GM12875 (cell line): ENCODE data around the gene PCDHA1.
A peak's percentile ranks its signal among the peaks of the same experiment; 100 is the strongest.

ENCODE experiments used
- H3K4me3 ChIP-seq: one replicate; pipeline ENCODE4 v1.5.1; 2011; ENCODE audit warnings: low read depth, low read length, control low read depth
- CTCF ChIP-seq: IDR thresholded peaks from 2 replicates; pipeline ENCODE4 v1.5.1; 2011; ENCODE audit warnings: low read depth, mild to moderate bottlenecking, control low read depth, inconsistent platforms, low read length, moderate library complexity, borderline replicate concordance; ENCODE audit not compliant: insufficient read depth

Gene PCDHA1

GRCh38 chr5:140883373-140883772, 97.4 kb downstream of the PCDHA1 start:
- no peak for TF ChIP-seq CTCF
- no peak overlapping the region for H3K4me3 ChIP-seq

DNA sequence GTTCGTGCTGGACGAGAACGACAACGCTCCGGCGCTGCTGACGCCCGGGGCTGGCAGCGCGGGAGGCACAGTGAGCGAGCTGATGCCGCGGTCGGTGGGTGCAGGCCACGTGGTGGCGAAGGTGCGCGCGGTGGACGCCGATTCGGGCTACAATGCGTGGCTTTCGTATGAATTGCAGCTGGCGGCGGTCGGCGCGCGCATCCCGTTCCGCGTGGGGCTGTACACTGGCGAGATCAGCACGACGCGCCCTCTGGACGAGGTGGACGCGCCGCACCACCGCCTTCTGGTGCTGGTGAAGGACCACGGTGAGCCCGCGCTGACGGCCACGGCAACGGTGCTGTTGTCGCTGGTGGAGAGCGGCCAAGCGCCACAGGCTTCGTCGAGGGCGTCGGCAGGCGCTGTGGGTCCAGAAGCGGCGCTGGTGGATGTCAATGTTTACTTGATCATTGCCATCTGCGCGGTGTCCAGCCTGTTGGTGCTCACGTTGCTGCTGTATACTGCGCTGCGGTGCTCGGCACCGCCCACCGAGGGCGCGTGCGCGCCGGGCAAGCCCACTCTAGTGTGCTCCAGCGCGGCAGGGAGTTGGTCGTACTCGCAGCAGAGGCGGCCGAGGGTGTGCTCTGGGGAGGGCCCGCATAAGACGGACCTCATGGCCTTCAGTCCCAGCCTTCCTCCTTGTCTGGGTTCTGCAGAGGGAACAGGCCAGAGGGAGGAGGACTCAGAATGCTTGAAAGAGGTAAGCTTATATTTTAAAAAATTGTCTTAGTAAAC, 98.2 kb downstream of the PCDHA1 start:
- TF ChIP-seq CTCF: no peak
- no peak overlapping the region for H3K4me3 ChIP-seq

DNA sequence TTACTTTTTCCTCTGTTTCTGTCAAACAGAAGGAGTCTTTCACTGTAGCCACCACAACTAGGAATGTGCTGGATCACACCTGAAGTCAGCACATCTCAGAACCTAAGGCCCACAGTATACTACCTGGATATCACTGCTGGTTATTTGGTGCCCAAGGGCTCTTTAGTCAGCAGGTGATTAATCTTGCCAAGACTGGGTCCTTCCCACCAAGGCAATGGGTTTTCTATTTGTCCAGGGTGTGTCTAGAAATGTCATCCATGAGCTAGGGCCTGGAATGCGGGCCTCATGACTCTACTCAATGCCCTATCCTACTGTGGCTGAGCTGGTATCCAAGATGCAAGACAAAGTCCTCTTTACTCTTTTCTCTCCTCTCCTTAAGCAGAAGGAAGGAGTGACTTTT, 130.4 kb downstream of the PCDHA1 start:
- TF ChIP-seq CTCF: no peak
- H3K4me3 ChIP-seq: no peak overlapping the region

DNA sequence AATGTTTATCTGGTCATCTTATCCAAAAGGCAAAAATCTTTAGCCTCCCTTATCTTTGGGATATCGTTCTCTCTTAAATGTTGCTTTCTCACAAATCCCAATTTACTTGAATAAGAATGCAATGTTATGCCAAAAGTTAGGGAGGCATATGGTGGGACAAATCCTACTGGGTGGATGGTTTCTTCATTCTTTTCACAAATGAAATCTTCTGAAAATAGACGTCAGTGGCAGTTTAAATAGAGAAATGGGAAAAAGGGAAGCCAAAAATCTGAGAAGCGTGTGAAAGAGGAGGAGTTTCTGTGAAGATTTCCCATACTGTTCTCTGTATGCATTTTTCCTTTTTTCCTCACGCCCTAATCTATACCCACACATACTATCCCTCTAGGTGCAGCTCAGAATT, 137.7 kb downstream of the PCDHA1 start:
- H3K4me3 ChIP-seq: no peak overlapping the region
- no peak for TF ChIP-seq CTCF

GRCh38 chr5:140925806-140926442, 140.0 kb downstream of the PCDHA1 start, which contains the start of gene PCDHAC1:
PCDHAC1 (plus strand) TSS chr5:140926299; CDS start chr5:140926893, 594 bp downstream.
- no peak for TF ChIP-seq CTCF
- H3K4me3 ChIP-seq: no peak within 1 kb of the TSS

DNA sequence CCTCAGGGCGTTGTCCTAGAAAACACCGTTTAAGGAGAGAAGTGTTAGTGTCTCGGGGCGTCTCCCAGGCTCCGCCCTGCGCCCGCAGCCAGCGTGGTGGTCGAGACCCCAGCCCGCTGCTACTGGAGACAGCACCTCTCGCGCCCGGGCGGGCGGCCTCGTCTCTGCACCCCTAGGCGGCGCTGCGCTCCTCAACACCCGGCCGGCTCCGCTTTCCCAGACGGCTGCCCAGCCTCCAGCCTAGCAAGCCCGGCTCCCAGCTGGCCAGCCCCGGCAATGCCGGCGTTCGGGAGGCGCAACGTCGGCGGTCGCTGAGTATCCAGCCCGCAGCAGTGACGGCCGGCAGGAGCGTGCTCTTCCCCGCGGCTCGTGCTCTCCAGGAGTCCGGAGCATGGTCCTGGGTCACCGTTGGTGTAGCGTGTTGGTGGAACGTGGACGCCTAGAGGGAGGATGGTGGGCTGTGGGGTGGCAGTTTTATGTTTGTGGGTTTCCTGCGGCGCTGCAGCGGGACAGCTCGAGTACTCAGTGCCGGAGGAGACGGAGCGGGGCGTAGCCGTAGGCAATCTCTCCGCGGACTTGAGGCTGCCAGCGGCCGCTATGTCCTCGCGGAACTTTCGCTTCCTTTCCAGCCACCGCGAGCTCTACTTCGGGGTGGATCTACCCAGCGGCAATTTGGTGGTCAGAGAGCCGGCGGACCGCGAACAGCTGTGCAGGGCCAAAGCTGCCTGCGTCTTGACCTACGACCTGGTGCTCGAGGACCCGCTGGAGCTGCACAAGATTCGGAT, 140.7 kb downstream of the PCDHA1 start:
- H3K4me3 ChIP-seq: no peak overlapping the region
- TF ChIP-seq CTCF: peak; percentile 11; the same call in 1 of the 2 replicates
